ENCODE measurements around the gene MUC5B. TPM values are rescaled to one million over a fixed set of nuclear protein-coding genes. Genes with fewer than 3 reads are reported as not detected.

Gene MUC5B
- total RNA-seq, 4 donors from 2014 or later: not detected

- 80 to 94% methylated on average over 5 to 6 of the region's 10 CpGs for WGBS, 2 donors
- Histone ChIP-seq H3K9me3 (no peaks in the 10 kb centered on the region), H3K27ac (no peak overlapping the region), H3K4me3 (replicated peaks in 1 of 3) (no peak overlapping the region), H3K27me3 (no peaks in the 10 kb centered on the region), H3K4me1 (no peaks in the 10 kb centered on the region), H3K36me3 (peaks cover under 1 to 6% of the 10 kb centered on the region in 2 donors)
- no peak for DNase-seq
- TF ChIP-seq POLR2A (IDR thresholded peaks at IDR 0.05): no peak
- no peak for TF ChIP-seq CTCF (IDR thresholded peaks at IDR 0.05)
- intact Hi-C loops (cut with DNase I): no loop called here
Measured at GRCh38 chr11:1270476-1270875, 47.6 kb downstream of the MUC5B start.

- WGBS, 2 donors: 45 to 54% methylated on average over 8 to 12 of the region's 13 CpGs
- no peaks in the 10 kb centered on the region for H3K4me1 ChIP-seq
- no peak overlapping the region for H3K4me3 ChIP-seq (replicated peaks in 1 of 3)
- intact Hi-C loops (cut with DNase I): no loop called here
- no peaks in the 10 kb centered on the region for H3K9me3 ChIP-seq
- H3K27ac ChIP-seq: no peak overlapping the region
- peaks cover 5 to 6% of the 10 kb centered on the region in 2 donors for H3K36me3 ChIP-seq
- DNase-seq: peak; percentile 21
- TF ChIP-seq CTCF (IDR thresholded peaks at IDR 0.05): no peak
- TF ChIP-seq POLR2A (IDR thresholded peaks at IDR 0.05): no peak
- no peaks in the 10 kb centered on the region for H3K27me3 ChIP-seq
Measured at GRCh38 chr11:1271002-1271401, 48.1 kb downstream of the MUC5B start.

- H3K9me3 ChIP-seq: no peaks in the 10 kb centered on the region
- H3K36me3 ChIP-seq: peaks cover 6 to 9% of the 10 kb centered on the region in 2 donors
- H3K4me1 ChIP-seq: no peaks in the 10 kb centered on the region
- H3K4me3 ChIP-seq (replicated peaks in 1 of 3): no peak overlapping the region
- TF ChIP-seq POLR2A (IDR thresholded peaks at IDR 0.05): no peak
- TF ChIP-seq CTCF (IDR thresholded peaks at IDR 0.05): no peak
- 78 to 79% methylated on average over 9 of the region's 9 CpGs for WGBS, 2 donors
- H3K27me3 ChIP-seq: no peaks in the 10 kb centered on the region
- no peak for DNase-seq
- H3K27ac ChIP-seq: no peak overlapping the region
- intact Hi-C loops (cut with DNase I): no loop called here
Measured at GRCh38 chr11:1271406-1271805, 48.5 kb downstream of the MUC5B start.

GRCh38 chr11:1271927-1272326 is 49.1 kb downstream of the MUC5B start:
- WGBS, 2 donors: 90 to 100% methylated on average over 2 to 24 of the region's 30 CpGs
- no peaks in the 10 kb centered on the region for H3K4me1 ChIP-seq
- no peak overlapping the region for H3K4me3 ChIP-seq (replicated peaks in 1 of 3)
- H3K27ac ChIP-seq: no peak overlapping the region
- H3K36me3 ChIP-seq: peaks cover 11 to 15% of the 10 kb centered on the region in 2 donors
- H3K9me3 ChIP-seq: no peaks in the 10 kb centered on the region
- intact Hi-C loops (cut with DNase I): no loop called here
- H3K27me3 ChIP-seq: no peaks in the 10 kb centered on the region
- no peak for DNase-seq
- TF ChIP-seq CTCF (IDR thresholded peaks at IDR 0.05): no peak
- no peak for TF ChIP-seq POLR2A (IDR thresholded peaks at IDR 0.05)

- intact Hi-C loops (cut with DNase I): no loop called here
- Histone ChIP-seq H3K36me3 (peaks cover 15 to 16% of the 10 kb centered on the region in 2 donors), H3K4me1 (no peaks in the 10 kb centered on the region), H3K9me3 (no peaks in the 10 kb centered on the region), H3K4me3 (replicated peaks in 1 of 3) (no peak overlapping the region), H3K27me3 (no peaks in the 10 kb centered on the region), H3K27ac (no peak overlapping the region)
- no peak for TF ChIP-seq POLR2A (IDR thresholded peaks at IDR 0.05)
- no peak for TF ChIP-seq CTCF (IDR thresholded peaks at IDR 0.05)
- WGBS, 2 donors: 93 to 94% methylated on average over 30 of the region's 30 CpGs
- DNase-seq: no peak
Measured at GRCh38 chr11:1272531-1272930, 49.7 kb downstream of the MUC5B start.
